Measurements from ENCODE around the gene NRL.

NRL gene

GRCh38 chr14:24071836-24072430 lies 42.8 kb downstream of the NRL start:
- Histone ChIP-seq H3K4me2 (ENCODE audit: low read depth, low read length) (no peak overlapping the region), H3K4me1 (ENCODE audit: low read length) (0 out of 2 replicates have a peak, but pooled peaks cover 4% of the 10 kb centered on the region), H2AFZ (ENCODE audit: low read length) (no peak overlapping the region), H3K9me3 (replicated peaks; ENCODE audit: insufficient read depth, low read length) (no peaks in the 10 kb centered on the region), H3K27me3 (replicated peaks; ENCODE audit: insufficient read depth, low read length) (no peaks in the 10 kb centered on the region), H3F3A (ENCODE audit: insufficient read depth, low read length) (no peaks in the 10 kb centered on the region), H3K27ac (ENCODE audit: low read length) (no peak overlapping the region), H3K79me2 (ENCODE audit: low read length) (no peaks in the 10 kb centered on the region), H3K4me3 (ENCODE audit: low read length) (no peak overlapping the region), H3K36me3 (replicated peaks; ENCODE audit: insufficient read depth, low read length) (no peaks in the 10 kb centered on the region), H3K9me2 (replicated peaks; ENCODE audit: insufficient read depth, low read length) (no peaks in the 10 kb centered on the region), H4K20me1 (ENCODE audit: insufficient read depth, low read length) (no peaks in the 10 kb centered on the region), H3K9ac (ENCODE audit: low read length) (no peak overlapping the region)
- DNase-seq: no peak
- TF ChIP-seq, protein P1, sequence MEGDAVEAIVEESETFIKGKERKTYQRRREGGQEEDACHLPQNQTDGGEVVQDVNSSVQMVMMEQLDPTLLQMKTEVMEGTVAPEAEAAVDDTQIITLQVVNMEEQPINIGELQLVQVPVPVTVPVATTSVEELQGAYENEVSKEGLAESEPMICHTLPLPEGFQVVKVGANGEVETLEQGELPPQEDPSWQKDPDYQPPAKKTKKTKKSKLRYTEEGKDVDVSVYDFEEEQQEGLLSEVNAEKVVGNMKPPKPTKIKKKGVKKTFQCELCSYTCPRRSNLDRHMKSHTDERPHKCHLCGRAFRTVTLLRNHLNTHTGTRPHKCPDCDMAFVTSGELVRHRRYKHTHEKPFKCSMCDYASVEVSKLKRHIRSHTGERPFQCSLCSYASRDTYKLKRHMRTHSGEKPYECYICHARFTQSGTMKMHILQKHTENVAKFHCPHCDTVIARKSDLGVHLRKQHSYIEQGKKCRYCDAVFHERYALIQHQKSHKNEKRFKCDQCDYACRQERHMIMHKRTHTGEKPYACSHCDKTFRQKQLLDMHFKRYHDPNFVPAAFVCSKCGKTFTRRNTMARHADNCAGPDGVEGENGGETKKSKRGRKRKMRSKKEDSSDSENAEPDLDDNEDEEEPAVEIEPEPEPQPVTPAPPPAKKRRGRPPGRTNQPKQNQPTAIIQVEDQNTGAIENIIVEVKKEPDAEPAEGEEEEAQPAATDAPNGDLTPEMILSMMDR (IDR thresholded peaks at IDR 0.05; ENCODE audit: low read length): no peak
- TF ChIP-seq EZH2phosphoT487 (IDR thresholded peaks at IDR 0.05; ENCODE audit: low read length) (no peak), EZH2 (optimal IDR thresholded peaks at IDR 0.05; ENCODE audit: low read depth, low read length) (no peak)

DNA sequence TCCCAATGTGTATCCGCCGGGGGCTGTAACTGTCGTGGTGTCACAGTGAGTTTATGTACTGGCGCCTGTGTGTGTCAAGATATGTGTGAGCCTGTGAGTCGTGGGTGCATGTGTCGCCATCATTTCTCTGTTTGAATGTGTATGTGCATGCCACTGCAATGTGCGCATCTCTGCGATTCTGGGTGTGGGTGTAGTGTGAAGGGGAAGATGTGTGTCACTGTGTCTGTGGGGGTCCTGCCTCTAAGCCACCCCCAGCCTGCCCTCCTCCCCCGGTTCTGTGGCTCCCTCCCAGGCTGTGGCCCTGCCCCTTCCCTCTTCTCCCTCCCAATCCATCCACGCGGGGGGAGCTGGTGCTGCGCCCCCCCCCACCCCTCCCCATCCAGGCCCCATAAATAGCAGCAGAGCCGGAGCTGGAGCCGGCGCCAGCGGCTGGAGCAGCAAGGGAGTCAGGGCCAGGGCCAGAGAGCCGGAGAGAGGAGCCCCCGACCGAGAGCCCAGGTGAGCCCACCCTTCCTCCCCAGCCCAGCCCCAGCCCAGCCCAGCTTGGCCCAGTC lies 43.5 kb downstream of the NRL start, which contains the start of gene CPNE6:
Gene CPNE6 (plus strand): TSS at position 419 of the 554 bp plus-strand sequence. CDS start 1,375 bp downstream, outside the sequence.
- H3K79me2 ChIP-seq (ENCODE audit: low read length): no peaks in the 10 kb centered on the region
- no peaks in the 10 kb centered on the region for H3K9me2 ChIP-seq (replicated peaks; ENCODE audit: insufficient read depth, low read length)
- no peaks in the 10 kb centered on the region for H3F3A ChIP-seq (ENCODE audit: insufficient read depth, low read length)
- H3K4me2 ChIP-seq (ENCODE audit: low read depth, low read length): no peak within 1 kb of the TSS
- no peak within 1 kb of the TSS for H2AFZ ChIP-seq (ENCODE audit: low read length)
- no peaks in the 10 kb centered on the region for H3K27me3 ChIP-seq (replicated peaks; ENCODE audit: insufficient read depth, low read length)
- 0 out of 2 replicates have a peak, but pooled peaks cover 4% of the 10 kb centered on the region for H3K4me1 ChIP-seq (ENCODE audit: low read length)
- no peak within 1 kb of the TSS for H3K27ac ChIP-seq (ENCODE audit: low read length)
- no peaks in the 10 kb centered on the region for H3K36me3 ChIP-seq (replicated peaks; ENCODE audit: insufficient read depth, low read length)
- H3K4me3 ChIP-seq (ENCODE audit: low read length): no peak within 1 kb of the TSS
- H3K9ac ChIP-seq (ENCODE audit: low read length): no peak within 1 kb of the TSS
- TF ChIP-seq, protein P1 (IDR thresholded peaks at IDR 0.05; ENCODE audit: low read length): no peak
- TF ChIP-seq EZH2 (optimal IDR thresholded peaks at IDR 0.05; ENCODE audit: low read depth, low read length) (no peak), EZH2phosphoT487 (IDR thresholded peaks at IDR 0.05; ENCODE audit: low read length) (no peak)
- no peaks in the 10 kb centered on the region for H3K9me3 ChIP-seq (replicated peaks; ENCODE audit: insufficient read depth, low read length)
- no peak for DNase-seq
- no peaks in the 10 kb centered on the region for H4K20me1 ChIP-seq (ENCODE audit: insufficient read depth, low read length)

DNA sequence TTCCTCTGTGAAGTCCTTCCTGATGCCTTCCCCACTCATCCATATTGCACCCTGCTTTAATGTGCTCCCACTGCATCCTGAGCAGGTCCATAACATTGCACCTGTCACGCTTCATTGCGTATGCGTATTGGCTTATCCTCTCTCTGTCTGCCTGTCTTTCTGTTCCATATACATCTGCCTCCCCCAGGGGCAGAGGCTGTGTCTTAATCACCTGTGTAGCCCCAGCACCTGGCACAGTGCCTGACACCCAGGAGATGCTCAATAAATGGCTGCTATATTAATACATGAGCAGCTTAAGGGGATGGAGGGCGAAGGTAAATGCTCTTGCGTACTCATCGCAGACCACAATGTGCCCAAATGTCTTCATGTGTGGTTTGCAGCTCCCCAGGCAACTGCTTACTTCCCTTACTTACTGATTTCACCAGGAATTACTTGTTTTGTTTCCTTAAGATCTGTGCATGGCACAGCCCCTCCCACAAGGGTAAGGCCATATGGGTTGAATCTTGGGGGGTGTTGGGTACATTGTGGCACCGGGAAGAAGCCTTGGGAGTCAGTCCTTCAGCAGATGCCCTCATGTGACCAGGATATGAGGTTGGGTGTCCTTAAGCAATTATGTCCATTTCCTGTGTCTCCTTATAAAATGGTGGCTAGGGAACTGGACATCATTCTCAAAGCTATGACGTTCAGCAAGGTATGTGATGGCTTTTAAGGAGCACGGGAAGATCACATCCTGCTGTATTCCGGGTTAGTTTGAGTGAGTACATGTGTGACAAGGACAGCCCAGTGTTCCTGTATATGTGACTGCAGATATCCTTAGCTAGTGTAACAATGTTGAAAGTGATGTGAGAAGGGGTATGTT lies 44.2 kb downstream of the NRL start:
- Histone ChIP-seq H2AFZ (ENCODE audit: low read length) (no peak overlapping the region), H3K27ac (ENCODE audit: low read length) (no peak overlapping the region), H3K79me2 (ENCODE audit: low read length) (no peaks in the 10 kb centered on the region), H3K4me2 (ENCODE audit: low read depth, low read length) (no peak overlapping the region), H3K9me2 (replicated peaks; ENCODE audit: insufficient read depth, low read length) (no peaks in the 10 kb centered on the region), H3F3A (ENCODE audit: insufficient read depth, low read length) (no peaks in the 10 kb centered on the region), H3K9me3 (replicated peaks; ENCODE audit: insufficient read depth, low read length) (no peaks in the 10 kb centered on the region), H3K27me3 (replicated peaks; ENCODE audit: insufficient read depth, low read length) (no peaks in the 10 kb centered on the region), H4K20me1 (ENCODE audit: insufficient read depth, low read length) (no peaks in the 10 kb centered on the region), H3K4me1 (ENCODE audit: low read length) (0 out of 2 replicates have a peak, but pooled peaks cover under 1% of the 10 kb centered on the region), H3K36me3 (replicated peaks; ENCODE audit: insufficient read depth, low read length) (no peaks in the 10 kb centered on the region), H3K4me3 (ENCODE audit: low read length) (no peak overlapping the region), H3K9ac (ENCODE audit: low read length) (no peak overlapping the region)
- TF ChIP-seq EZH2 (optimal IDR thresholded peaks at IDR 0.05; ENCODE audit: low read depth, low read length): no peak
- TF ChIP-seq, protein P1 (IDR thresholded peaks at IDR 0.05; ENCODE audit: low read length): no peak
- no peak for TF ChIP-seq EZH2phosphoT487 (IDR thresholded peaks at IDR 0.05; ENCODE audit: low read length)
- no peak for DNase-seq

Measured in MM.1S (cell line).